OCI-LY3 (cell line): ENCODE measurements around the gene KCNAB1.

Experiments used
- H2AFZ ChIP-seq: fragments of 200-600, 300-600 bp; shearing (Covaris generic); 2 replicates; pipeline ENCODE4 v1.6.0; 2014; ENCODE audit warnings: antibody characterized with exemption, low read depth, low read length
- H3K27ac ChIP-seq: fragments of 200-600, 300-600 bp; sonication (generic); 2 replicates; pipeline ENCODE4 v1.5.1; 2014; ENCODE audit warnings: mild to moderate bottlenecking, low read length, moderate library complexity, mixed read lengths
- H3K27me3 ChIP-seq: fragments of 200-600, 300-600 bp; sonication (generic); 2 replicates; pipeline ENCODE4 v1.6.1; 2014; ENCODE audit warnings: low read depth, low read length, mixed read lengths
- H3K36me3 ChIP-seq: fragments of 200-600, 300-600 bp; sonication (generic); replicated peaks from 2 replicates; pipeline ENCODE3; 2014; ENCODE audit warnings: low read depth, low read length, mixed read lengths
- H3K4me1 ChIP-seq: fragments of 300-600, 200-600 bp; sonication (generic); 2 replicates; pipeline ENCODE4 v1.6.1; 2014; ENCODE audit warnings: low read length, mixed read lengths
- H3K4me2 ChIP-seq: fragments of 200-600, 300-600 bp; sonication (generic); 2 replicates; pipeline ENCODE4 v1.6.1; 2014; ENCODE audit warnings: low read length, mixed read lengths
- H3K4me3 ChIP-seq: fragments of 300-600, 200-600 bp; sonication (generic); 2 replicates; pipeline ENCODE4 v1.5.1; 2014; ENCODE audit warnings: antibody characterized with exemption, mild to moderate bottlenecking, low read length, moderate library complexity
- H3K79me2 ChIP-seq: fragments of 300-600, 200-600 bp; shearing (Covaris generic); 2 replicates; pipeline ENCODE4 v1.6.1; 2014; ENCODE audit warnings: mild to moderate bottlenecking, low read length, mixed read lengths
- H3K9ac ChIP-seq: fragments of 300-600, 200-600 bp; shearing (Covaris generic); 2 replicates; pipeline ENCODE4 v1.6.0; 2014; ENCODE audit warnings: mild to moderate bottlenecking, low read length, moderate library complexity
- H3K9me3 ChIP-seq: fragments of 200-600, 300-600 bp; shearing (Covaris generic); 2 replicates; pipeline ENCODE4 v1.6.1; 2014; ENCODE audit warnings: low read length, mixed read lengths; ENCODE audit not compliant: insufficient read depth
- H4K20me1 ChIP-seq: fragments of 200-600, 300-600 bp; sonication (generic); 2 replicates; pipeline ENCODE4 v1.6.1; 2016; ENCODE audit warnings: low read length, mixed read lengths; ENCODE audit not compliant: insufficient read depth
- EZH2phosphoT487 ChIP-seq: fragments of 200-600 bp; shearing (Covaris generic); IDR thresholded peaks from 2 replicates; pipeline ENCODE4 v1.6.1; 2018; ENCODE audit warnings: antibody characterized with exemption, mixed run types, low read depth
- TF ChIP-seq, protein P1 (sequence below): fragments of 200-600, 300-600 bp; sonication (generic); IDR thresholded peaks from 2 replicates; pipeline ENCODE4 v1.5.1; 2014; ENCODE audit warnings: antibody characterized with exemption, low read length, low read depth

The KCNAB1 gene

DNA sequence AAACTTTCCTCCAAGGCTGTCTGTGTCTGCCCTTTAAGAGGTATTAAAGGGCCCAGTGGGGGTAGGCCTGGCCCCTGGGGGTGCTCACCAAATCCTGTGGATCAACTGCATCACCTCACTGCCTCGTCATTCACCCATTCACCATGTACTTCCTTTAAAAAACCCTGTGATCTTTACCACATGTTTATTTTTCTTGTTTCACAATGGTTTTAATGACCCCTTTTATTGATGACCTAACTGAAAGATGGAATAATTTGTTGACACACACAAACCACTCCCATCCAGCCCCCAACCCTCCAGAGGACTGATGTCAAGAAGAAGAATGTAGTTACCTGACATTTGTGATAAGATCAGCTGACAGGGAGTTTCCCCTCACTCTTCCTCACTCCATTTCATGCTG, 40.8 kb downstream of the KCNAB1 start:
- Histone ChIP-seq H3K9ac (no peak overlapping the region), H3K27me3 (no peaks in the 10 kb centered on the region), H2AFZ (no peak overlapping the region), H3K27ac (no peak overlapping the region), H3K4me1 (peaks cover 13% of the 10 kb centered on the region), H3K9me3 (no peaks in the 10 kb centered on the region), H3K4me3 (peak overlapping the region; percentile 36; the same call in 1 of the 2 replicates), H3K79me2 (no peaks in the 10 kb centered on the region), H4K20me1 (no peaks in the 10 kb centered on the region), H3K36me3 (no peaks in the 10 kb centered on the region), H3K4me2 (peak overlapping the region; percentile 45)
- TF ChIP-seq, protein P1, sequence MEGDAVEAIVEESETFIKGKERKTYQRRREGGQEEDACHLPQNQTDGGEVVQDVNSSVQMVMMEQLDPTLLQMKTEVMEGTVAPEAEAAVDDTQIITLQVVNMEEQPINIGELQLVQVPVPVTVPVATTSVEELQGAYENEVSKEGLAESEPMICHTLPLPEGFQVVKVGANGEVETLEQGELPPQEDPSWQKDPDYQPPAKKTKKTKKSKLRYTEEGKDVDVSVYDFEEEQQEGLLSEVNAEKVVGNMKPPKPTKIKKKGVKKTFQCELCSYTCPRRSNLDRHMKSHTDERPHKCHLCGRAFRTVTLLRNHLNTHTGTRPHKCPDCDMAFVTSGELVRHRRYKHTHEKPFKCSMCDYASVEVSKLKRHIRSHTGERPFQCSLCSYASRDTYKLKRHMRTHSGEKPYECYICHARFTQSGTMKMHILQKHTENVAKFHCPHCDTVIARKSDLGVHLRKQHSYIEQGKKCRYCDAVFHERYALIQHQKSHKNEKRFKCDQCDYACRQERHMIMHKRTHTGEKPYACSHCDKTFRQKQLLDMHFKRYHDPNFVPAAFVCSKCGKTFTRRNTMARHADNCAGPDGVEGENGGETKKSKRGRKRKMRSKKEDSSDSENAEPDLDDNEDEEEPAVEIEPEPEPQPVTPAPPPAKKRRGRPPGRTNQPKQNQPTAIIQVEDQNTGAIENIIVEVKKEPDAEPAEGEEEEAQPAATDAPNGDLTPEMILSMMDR = no peak
- TF ChIP-seq EZH2phosphoT487 = no peak

DNA sequence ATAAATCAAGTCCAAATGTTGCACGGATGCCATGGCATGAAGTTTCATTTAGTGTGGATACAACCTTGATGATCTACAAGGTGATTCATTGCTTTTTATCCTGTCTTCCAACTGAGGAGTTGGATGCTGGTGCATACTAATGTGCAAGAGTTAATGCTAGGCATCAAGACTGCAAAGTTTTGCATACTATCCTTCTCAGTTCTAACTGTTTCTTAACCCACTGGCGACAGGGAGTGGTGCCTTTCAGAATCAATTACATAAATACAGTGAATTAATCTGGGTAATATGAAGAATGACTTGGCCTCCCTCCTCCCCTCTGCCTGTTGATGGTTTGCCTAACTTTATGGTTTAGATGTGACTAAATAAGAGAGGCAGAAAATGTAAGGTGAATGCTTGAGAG, 43.5 kb downstream of the KCNAB1 start:
- Histone ChIP-seq H3K27me3 (peaks cover 3% of the 10 kb centered on the region; the same call in 1 of the 2 replicates), H3K4me2 (no peak overlapping the region), H3K9me3 (no peaks in the 10 kb centered on the region), H3K4me3 (no peak overlapping the region), H3K36me3 (no peaks in the 10 kb centered on the region), H3K9ac (no peak overlapping the region), H3K79me2 (no peaks in the 10 kb centered on the region), H4K20me1 (no peaks in the 10 kb centered on the region), H3K27ac (no peak overlapping the region), H3K4me1 (peaks cover 13% of the 10 kb centered on the region), H2AFZ (no peak overlapping the region)
- TF ChIP-seq, protein P1 = no peak
- TF ChIP-seq EZH2phosphoT487 = no peak

- Histone ChIP-seq H4K20me1 (no peaks in the 10 kb centered on the region), H3K4me3 (no peak overlapping the region), H3K36me3 (no peaks in the 10 kb centered on the region), H2AFZ (no peak overlapping the region), H3K27me3 (peaks cover 8% of the 10 kb centered on the region; the same call in 1 of the 2 replicates), H3K9me3 (no peaks in the 10 kb centered on the region), H3K9ac (no peak overlapping the region), H3K27ac (no peak overlapping the region), H3K79me2 (no peaks in the 10 kb centered on the region), H3K4me1 (0 out of 2 replicates have a peak, but pooled peaks cover 2% of the 10 kb centered on the region), H3K4me2 (no peak overlapping the region)
- TF ChIP-seq, protein P1 = no peak
- no peak for TF ChIP-seq EZH2phosphoT487
Observed at GRCh38 chr3:156166808-156167207, 46.4 kb downstream of the KCNAB1 start.

DNA sequence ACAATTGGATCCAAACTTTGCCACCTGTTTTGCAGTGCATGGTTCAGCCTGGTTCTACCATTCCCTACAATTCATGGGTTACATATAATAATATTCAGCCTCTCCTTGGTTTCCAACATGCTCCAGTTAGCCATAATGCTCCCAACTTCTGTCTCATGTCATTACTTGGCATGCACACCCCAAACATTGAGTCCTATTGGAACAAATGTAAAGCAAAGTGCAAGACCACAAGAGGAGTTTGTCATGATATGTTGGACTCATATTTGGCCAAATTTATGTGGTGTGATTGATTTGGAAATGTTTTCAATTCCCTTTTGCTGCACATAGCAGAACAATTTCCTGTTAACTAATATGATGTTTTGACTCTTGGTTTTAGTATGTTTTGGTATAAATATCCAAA, 50.2 kb downstream of the KCNAB1 start:
- Histone ChIP-seq H3K79me2 (no peaks in the 10 kb centered on the region), H3K9me3 (no peaks in the 10 kb centered on the region), H3K9ac (no peak overlapping the region), H2AFZ (no peak overlapping the region), H3K4me1 (peaks cover 5% of the 10 kb centered on the region; the same call in 1 of the 2 replicates), H3K4me3 (no peak overlapping the region), H3K27me3 (peaks cover 8% of the 10 kb centered on the region; the same call in 1 of the 2 replicates), H3K4me2 (no peak overlapping the region), H3K27ac (no peak overlapping the region), H4K20me1 (no peaks in the 10 kb centered on the region), H3K36me3 (no peaks in the 10 kb centered on the region)
- no peak for TF ChIP-seq EZH2phosphoT487
